ENCODE measurements around the gene KRTAP21-3. TPM values are rescaled to one million over a fixed set of nuclear protein-coding genes. Genes with fewer than 3 reads are reported as not detected.

The KRTAP21-3 gene
- total RNA-seq, 1 donor from 2014 or later = not detected

DNA sequence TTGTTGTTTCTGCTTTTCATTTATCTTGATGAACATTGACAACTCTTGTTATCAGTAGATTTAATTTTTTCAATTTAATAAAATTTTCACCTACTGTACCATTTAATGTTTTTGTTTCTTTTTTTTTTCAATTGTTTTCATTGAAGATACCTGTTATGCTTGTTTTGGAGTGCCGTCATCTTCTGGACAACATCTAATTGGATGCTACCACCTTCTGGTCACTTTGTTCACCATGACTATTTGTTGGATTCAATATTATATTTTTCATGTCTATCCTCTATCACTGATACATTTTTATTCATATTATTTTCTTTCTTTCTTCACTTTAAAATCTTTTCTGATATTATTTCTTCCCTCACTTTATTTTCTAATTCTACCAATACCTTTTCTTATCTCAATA, 14.4 kb upstream of the KRTAP21-3 start:
- no peaks in the 10 kb centered on the region for H3K36me3 ChIP-seq
- no peak for ATAC-seq
- intact Hi-C loops (cut with DNase I) = no loop called here
- TF ChIP-seq, protein P1, sequence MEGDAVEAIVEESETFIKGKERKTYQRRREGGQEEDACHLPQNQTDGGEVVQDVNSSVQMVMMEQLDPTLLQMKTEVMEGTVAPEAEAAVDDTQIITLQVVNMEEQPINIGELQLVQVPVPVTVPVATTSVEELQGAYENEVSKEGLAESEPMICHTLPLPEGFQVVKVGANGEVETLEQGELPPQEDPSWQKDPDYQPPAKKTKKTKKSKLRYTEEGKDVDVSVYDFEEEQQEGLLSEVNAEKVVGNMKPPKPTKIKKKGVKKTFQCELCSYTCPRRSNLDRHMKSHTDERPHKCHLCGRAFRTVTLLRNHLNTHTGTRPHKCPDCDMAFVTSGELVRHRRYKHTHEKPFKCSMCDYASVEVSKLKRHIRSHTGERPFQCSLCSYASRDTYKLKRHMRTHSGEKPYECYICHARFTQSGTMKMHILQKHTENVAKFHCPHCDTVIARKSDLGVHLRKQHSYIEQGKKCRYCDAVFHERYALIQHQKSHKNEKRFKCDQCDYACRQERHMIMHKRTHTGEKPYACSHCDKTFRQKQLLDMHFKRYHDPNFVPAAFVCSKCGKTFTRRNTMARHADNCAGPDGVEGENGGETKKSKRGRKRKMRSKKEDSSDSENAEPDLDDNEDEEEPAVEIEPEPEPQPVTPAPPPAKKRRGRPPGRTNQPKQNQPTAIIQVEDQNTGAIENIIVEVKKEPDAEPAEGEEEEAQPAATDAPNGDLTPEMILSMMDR (IDR thresholded peaks at IDR 0.05) = no peak
- no peaks in the 10 kb centered on the region for H3K9me3 ChIP-seq
- DNase-seq = no peak
- H3K27me3 ChIP-seq = no peaks in the 10 kb centered on the region
- H3K27ac ChIP-seq = no peak overlapping the region
- H3K4me1 ChIP-seq = no peaks in the 10 kb centered on the region
- no peak overlapping the region for H3K4me3 ChIP-seq

DNA sequence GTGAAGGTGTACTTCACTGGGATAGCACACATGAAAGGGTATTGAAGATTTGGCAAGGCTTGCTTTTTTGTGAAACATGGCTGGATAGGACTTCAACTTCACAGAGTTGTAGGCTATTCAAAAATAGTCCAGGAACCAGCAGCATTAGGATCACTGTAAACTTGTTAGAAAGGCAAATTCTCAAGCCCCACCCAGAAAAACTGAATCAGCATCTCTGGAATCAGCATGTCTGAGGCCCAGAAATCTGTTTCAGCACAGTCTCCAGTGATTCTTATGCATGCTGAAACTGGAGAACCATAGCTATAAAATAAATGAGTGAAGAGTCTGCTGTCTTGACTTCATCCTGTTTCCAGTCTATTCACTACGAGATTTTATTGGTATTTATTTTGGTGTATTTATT, 8.1 kb upstream of the KRTAP21-3 start:
- no peak overlapping the region for H3K4me3 ChIP-seq
- H3K9me3 ChIP-seq = no peaks in the 10 kb centered on the region
- no peaks in the 10 kb centered on the region for H3K4me1 ChIP-seq
- no peak for ATAC-seq
- no peak for DNase-seq
- H3K36me3 ChIP-seq = no peaks in the 10 kb centered on the region
- H3K27me3 ChIP-seq = no peaks in the 10 kb centered on the region
- intact Hi-C loops (cut with DNase I) = no loop called here
- TF ChIP-seq, protein P1 (IDR thresholded peaks at IDR 0.05) = no peak
- H3K27ac ChIP-seq = no peak overlapping the region

DNA sequence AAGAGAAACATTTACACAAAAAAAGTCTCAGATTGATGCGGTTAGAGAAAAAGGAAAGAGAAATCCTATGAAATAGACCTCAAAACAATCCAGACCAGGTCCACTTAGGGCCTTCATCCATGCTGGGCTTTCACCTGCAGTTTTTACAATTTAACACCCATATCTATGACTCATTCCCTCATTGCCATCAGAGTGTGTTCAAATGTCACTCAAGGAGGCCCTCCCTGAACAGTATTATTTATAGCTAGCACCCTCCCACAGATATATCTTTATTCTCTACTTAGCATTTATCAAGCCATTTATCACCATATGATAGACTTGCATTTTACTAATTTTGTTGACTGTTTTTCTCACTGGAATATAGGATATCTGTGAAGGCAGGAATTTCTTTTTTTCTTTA, 824 bp upstream of the KRTAP21-3 start:
- Histone ChIP-seq H3K27me3 (no peaks in the 10 kb centered on the region), H3K4me3 (no peak overlapping the region), H3K27ac (no peak overlapping the region), H3K4me1 (no peaks in the 10 kb centered on the region), H3K9me3 (no peaks in the 10 kb centered on the region), H3K36me3 (no peaks in the 10 kb centered on the region)
- ATAC-seq = no peak
- intact Hi-C loops (cut with DNase I) = no loop called here
- DNase-seq = no peak
- TF ChIP-seq, protein P1 (IDR thresholded peaks at IDR 0.05) = no peak

DNA sequence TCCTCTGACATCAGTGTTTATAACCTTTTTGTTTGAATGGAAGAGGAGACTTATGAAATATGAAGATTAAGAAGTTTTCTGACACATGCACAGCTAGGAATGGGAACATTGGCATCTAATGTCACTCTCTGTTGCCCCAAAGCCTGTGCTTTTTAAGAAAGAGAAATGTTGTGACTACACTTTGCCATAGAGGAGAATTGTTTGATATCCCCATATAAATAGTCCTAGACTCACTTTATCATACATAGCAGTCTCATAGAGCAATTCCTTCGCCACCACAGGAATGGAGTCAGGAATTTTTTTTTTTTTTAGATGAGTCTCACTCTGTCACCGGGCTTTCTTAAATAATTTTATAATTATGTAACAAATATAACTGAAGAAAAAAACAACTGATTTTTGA, 1.5 kb downstream of the KRTAP21-3 start:
- ATAC-seq (no peak), DNase-seq (no peak)
- Histone ChIP-seq H3K36me3 (no peaks in the 10 kb centered on the region), H3K27ac (no peak overlapping the region), H3K27me3 (no peaks in the 10 kb centered on the region), H3K4me3 (no peak overlapping the region), H3K4me1 (no peaks in the 10 kb centered on the region), H3K9me3 (no peaks in the 10 kb centered on the region)
- TF ChIP-seq, protein P1 (IDR thresholded peaks at IDR 0.05) = no peak
- intact Hi-C loops (cut with DNase I) = no loop called here

DNA sequence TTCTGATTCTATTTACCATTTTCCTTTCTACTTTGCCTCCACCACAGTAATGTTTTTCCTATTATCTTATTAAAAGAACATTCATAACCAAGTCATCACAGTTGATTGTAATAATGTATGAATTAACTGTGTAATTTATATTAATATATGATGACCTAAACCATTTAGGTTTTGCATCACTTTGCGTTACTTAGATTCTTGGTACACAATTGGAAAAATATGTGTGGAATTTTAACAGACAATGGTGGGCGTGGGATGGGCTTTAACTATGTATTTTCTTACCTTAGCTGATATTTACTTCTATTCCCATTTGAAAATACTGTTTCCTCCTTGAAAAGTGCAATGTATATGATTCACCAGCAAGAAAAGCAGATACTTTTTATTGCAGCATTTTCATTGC, 3.6 kb downstream of the KRTAP21-3 start:
- Histone ChIP-seq H3K27me3 (no peaks in the 10 kb centered on the region), H3K27ac (no peak overlapping the region), H3K36me3 (no peaks in the 10 kb centered on the region), H3K4me1 (no peaks in the 10 kb centered on the region), H3K4me3 (no peak overlapping the region), H3K9me3 (no peaks in the 10 kb centered on the region)
- TF ChIP-seq, protein P1 (IDR thresholded peaks at IDR 0.05) = no peak
- DNase-seq (no peak), ATAC-seq (no peak)
- intact Hi-C loops (cut with DNase I) = no loop called here

DNA sequence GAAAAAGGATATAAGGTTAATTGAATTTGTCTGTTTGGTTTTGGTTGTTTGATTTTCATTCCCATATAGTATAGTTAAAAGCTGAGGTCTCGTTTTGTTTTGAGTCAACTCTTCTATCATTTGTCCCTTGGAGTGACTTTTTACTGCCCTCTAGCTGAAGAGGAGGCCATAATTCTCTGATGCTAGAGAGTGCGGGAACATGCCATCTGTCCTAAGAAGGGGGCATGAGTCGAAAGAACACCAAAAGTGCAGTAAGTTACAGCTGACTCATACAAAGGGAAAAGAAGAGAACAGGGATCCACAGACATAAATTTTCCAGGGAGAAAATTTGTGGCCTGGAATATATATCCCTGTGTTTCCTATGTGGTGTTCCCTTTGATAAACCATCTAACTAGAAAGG, 4.1 kb downstream of the KRTAP21-3 start:
- no peak for DNase-seq
- no peaks in the 10 kb centered on the region for H3K4me1 ChIP-seq
- no peaks in the 10 kb centered on the region for H3K9me3 ChIP-seq
- intact Hi-C loops (cut with DNase I) = no loop called here
- H3K4me3 ChIP-seq = no peak overlapping the region
- no peak for ATAC-seq
- no peak overlapping the region for H3K27ac ChIP-seq
- H3K27me3 ChIP-seq = no peaks in the 10 kb centered on the region
- no peaks in the 10 kb centered on the region for H3K36me3 ChIP-seq
- TF ChIP-seq, protein P1 (IDR thresholded peaks at IDR 0.05) = no peak

All from upper lobe of right lung (tissue), 1 donor.